Astrocyte (in vitro differentiated cells and primary cell): Measurements from ENCODE around the gene ZIK1.

Experiments
- CTCF ChIP-seq: IDR thresholded peaks from 2 replicates; pipeline ENCODE4 v1.5.1; 2011; ENCODE audit warnings: low read depth, mild to moderate bottlenecking, inconsistent platforms, low read length, moderate library complexity; ENCODE audit not compliant: insufficient read depth
- EZH2 ChIP-seq: IDR thresholded peaks from 2 replicates; pipeline ENCODE4 v1.6.1; 2012; ENCODE audit warnings: mild to moderate bottlenecking, low read length, inconsistent platforms; ENCODE audit not compliant: insufficient read depth

- TF ChIP-seq CTCF (no peak), EZH2 (no peak)
Observed at GRCh38 chr19:57537953-57538547, 45.9 kb upstream of the ZIK1 start.
